Measurements from ENCODE around the gene PAQR6.
"Not testable (repeated sequence)": the region's sequence is repeated elsewhere in the genome, so short reads cannot be mapped to it uniquely, and the experiment has no call there.

The PAQR6 gene

GRCh38 chr1:156229809-156230472, 17.9 kb downstream of the PAQR6 start:
- DNase-seq, result no peak

- no peak for DNase-seq
Observed at GRCh38 chr1:156228501-156228900, 19.4 kb downstream of the PAQR6 start.

- DNase-seq, result no peak
Observed at GRCh38 chr1:156226782-156227181, 21.1 kb downstream of the PAQR6 start.

GRCh38 chr1:156226116-156226538, 21.7 kb downstream of the PAQR6 start:
- no peak for DNase-seq

GRCh38 chr1:156225677-156226014, 22.2 kb downstream of the PAQR6 start:
- DNase-seq, result no peak

GRCh38 chr1:156221986-156222692, 25.7 kb downstream of the PAQR6 start:
- DNase-seq, result no peak

GRCh38 chr1:156220226-156220625, 27.6 kb downstream of the PAQR6 start:
- no peak for DNase-seq

- no peak for DNase-seq
Observed at GRCh38 chr1:156217871-156218270, 30.0 kb downstream of the PAQR6 start.

- not testable (repeated sequence) for DNase-seq
Observed at GRCh38 chr1:156216361-156217086, 31.3 kb downstream of the PAQR6 start.

- peak; percentile 15 to 49 for DNase-seq
Observed at GRCh38 chr1:156214024-156214748, 33.7 kb downstream of the PAQR6 start.

GRCh38 chr1:156213644-156213966, 34.3 kb downstream of the PAQR6 start:
- DNase-seq, result no peak

GRCh38 chr1:156212833-156213643, 34.8 kb downstream of the PAQR6 start, which contains the start of gene PMF1:
Gene PMF1, plus strand, starts transcription at chr1:156213007. Its CDS starts 9 bp downstream, at chr1:156213016.
- DNase-seq, result peak; percentile 99 to 100

- DNase-seq, result no peak
Observed at GRCh38 chr1:156212130-156212529, 35.7 kb downstream of the PAQR6 start.

GRCh38 chr1:156211243-156211642, 36.6 kb downstream of the PAQR6 start:
- no peak for DNase-seq

GRCh38 chr1:156204686-156205085, 43.2 kb downstream of the PAQR6 start:
- DNase-seq, result no peak

GRCh38 chr1:156203331-156203730, 44.5 kb downstream of the PAQR6 start:
- DNase-seq, result no peak

GRCh38 chr1:156200044-156200443, 47.8 kb downstream of the PAQR6 start:
- DNase-seq, result no peak

GRCh38 chr1:156198831-156199349, 49.0 kb downstream of the PAQR6 start:
- DNase-seq, result no peak

- no peak for DNase-seq
Observed at GRCh38 chr1:156196445-156196844, 51.4 kb downstream of the PAQR6 start.

- DNase-seq, result no peak
Observed at GRCh38 chr1:156195853-156196252, 52.0 kb downstream of the PAQR6 start.

- DNase-seq, result peak in 1 of 2 experiments; percentile 7
Observed at GRCh38 chr1:156194300-156194652, 53.6 kb downstream of the PAQR6 start.
